GM19468 (cell line): Measurements from ENCODE around the gene ZNF365.
"Not testable (repeated sequence)": the region's sequence is repeated elsewhere in the genome, so short reads cannot be mapped to it uniquely, and the experiment has no call there.

Experiments
- ATAC-seq: cut with Tn5 transposase; IDR thresholded peaks from one replicate; pipeline ENCODE4 v1.9.1; 2021; ENCODE audit warnings: mild to moderate bottlenecking, moderate library complexity, moderate number of reproducible peaks; ENCODE audit not compliant: unreplicated experiment; ENCODE audit errors: extremely low read depth

Gene ZNF365, protein sequence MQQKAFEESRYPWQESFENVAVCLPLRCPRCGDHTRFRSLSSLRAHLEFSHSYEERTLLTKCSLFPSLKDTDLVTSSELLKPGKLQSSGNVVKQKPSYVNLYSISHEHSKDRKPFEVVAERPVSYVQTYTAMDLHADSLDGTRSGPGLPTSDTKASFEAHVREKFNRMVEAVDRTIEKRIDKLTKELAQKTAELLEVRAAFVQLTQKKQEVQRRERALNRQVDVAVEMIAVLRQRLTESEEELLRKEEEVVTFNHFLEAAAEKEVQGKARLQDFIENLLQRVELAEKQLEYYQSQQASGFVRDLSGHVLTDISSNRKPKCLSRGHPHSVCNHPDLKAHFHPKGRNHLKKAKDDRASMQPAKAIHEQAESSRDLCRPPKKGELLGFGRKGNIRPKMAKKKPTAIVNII

DNA sequence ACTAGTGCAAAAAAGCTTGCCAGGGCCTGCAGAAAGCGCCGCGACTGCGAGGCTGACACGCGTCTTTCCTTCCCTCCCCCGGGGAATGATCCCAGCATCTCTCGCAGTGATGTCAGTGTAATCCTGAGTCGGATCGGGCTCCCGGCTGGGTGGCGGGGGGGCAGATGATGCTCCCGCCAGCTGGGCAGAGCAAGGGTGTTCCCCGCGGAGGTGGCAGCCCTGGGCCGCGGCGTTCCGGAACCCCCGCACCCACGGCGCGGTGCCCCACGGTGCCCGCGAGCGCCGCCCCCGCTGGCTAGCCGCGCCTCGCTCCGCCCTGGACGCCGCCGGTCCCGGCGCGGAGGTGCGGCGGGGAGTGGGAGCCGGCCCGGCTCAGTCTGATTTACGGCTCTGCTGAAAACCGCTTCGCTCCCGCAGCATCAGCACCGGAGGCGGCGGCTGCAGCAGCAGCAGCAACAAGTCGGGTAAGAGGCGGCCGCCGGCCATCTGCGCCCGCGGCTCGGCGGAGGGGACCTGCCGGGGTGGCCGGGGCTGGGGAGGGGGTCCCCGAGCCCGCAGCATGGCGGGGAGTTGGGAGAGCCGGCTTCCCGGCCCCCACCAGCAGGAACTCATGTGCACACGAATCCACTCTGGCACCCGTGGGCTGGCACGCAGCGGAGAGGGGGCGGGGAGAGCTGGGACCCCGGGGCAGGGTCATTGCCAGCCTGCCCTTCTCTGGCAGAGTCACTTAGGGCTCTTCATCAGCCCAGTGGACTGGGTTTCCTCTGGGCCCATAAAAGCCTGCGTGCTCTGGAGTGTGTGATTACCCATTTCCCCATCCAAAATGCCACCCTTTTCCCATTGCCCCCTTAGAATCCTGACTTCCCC is at the start of gene ZNF365:
ZNF365 (plus strand) TSS at position 375 of the 867 bp plus-strand sequence. CDS start 1,825 bp downstream, outside the sequence.
- ATAC-seq: no peak

DNA sequence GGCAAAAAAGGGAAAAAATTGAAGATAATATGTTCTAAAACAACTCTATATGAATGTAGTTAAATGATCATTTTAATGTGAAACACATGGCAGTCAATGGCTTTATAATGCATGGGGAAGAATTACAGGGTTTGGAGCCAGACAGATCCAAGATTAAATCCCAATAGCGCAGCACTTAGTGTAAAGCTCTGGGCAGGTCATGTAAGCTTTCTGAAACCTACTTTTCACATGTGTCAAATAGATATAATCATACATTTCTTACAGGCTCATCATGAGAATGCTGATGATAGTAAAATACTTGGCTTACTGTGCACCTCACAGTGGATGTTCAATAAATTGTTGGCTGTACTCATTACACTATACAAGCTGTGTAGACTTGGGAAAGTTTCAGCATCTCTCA is 48.0 kb upstream of the ZNF365 start:
- ATAC-seq: no peak

DNA sequence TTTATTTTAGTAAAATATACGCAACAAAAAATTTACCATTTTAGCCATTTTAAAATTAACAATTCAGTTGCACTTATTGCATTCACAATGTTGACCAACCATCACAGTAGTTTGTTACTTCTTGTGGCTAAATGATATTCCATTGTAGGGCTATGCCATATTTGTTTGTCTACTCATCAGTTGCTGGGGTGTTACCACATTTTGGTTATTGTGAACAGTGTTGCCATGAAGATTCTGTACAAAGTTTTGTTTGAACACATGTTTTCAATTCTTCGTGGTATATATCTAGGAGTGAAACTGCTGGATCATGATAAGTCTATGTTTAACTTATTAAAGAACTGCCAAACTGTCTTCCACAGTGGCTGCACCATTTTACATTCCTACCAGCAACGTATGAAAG is 46.3 kb upstream of the ZNF365 start:
- ATAC-seq: no peak

DNA sequence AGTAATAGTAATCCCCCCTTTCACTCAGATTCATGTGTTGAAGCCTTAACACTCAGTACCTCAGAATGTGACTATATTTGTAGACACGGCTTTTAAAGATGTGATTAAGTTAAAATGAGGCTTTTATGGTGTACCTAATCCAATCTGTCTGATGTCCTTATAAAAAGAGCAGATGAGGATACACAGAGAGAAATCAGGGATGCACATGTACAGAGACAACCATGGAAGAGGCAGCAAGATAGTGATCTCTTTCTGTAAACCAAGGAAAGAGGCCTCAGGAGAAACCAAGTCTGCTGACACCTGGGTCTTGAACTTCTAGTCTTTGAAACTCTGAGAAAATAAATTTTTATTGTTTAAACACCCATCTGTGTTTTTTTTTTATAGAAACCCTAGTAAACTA is 44.0 kb upstream of the ZNF365 start:
- no peak for ATAC-seq

DNA sequence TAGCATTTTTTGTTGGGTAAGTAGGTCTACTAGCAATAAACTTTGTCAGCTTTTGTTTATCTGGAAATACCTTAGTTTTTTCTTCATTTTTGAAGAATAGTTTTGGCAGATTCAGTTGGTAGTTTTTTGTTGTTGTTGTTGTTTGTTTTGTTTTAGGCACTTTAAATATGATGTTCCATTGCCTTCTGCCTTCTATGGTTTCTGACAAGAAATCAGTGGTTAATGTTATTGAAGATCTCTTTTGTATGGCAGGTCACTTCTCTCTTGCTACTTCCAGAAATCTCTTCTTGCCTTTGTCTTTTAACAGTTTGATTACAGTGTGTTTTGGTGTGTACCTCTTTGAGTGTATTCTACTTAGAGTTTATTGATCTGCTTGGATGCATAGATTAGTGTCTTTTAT is 41.8 kb upstream of the ZNF365 start:
- ATAC-seq: no peak

DNA sequence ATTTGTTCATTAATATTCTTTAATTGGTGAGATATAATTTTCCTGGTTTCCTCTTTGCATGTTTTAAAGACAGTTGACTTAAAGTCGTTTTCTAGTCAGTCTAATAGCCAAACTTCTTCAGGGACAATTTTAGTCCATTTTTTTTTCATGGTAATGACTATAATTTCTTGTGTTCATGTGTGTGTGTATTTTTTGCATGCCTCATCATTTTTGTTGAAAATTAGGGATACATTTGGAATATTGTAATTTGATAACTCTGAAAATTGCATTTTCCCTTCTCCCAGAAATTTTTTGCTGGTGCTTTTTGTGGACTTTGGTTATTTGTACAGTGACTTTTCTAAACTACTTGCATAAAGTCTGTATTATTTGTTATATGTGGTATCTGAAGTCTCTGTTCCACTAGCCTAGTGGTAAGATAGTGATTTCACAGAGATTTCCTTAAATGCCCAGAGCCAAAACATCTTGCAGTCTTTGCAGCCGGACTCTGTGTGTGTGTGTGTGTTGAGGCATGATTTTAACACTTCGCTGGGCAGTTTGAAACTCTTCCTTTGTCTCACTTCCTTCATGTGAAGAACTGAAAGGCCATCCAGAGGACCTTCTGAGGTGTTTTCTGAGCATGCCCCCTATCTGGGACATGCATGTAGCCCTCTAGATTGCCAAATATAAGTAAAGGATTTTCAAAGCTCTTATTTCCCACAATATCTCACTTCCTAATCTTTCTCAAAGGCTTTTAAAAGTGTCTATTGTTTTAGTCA is 40.9 kb upstream of the ZNF365 start:
- no peak for ATAC-seq

DNA sequence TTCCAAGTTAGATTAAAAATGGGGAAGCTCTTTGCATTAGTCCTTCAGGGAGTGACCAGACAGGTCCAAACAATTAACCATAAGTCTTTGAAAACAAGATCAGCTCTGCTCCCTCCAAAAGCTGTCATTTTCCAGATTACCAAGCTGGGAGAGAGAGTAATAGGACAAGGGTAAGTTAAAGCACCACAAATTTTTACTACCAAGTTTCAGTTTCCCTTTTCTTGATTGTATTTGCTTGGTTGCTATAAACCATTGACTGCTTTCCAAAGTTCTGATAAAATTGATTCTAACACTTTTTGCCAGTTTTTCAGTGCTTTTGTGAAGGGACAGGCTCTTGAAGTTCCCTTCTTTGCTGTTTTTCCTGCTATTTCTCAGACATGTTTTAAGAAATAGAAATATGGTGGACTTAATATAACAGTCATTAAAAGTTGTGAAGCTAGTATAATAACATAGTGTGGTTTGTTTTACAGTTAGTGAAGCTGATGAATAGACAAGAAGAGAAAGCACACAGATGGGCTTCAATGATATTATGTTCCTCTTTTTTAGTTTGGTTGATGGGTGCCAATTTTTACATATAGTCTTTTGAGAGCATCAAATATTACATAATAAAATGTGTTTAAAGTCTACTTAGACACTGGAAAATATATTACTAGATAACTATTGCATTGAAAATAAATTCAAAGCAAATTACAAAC is 40.0 kb upstream of the ZNF365 start:
- no peak for ATAC-seq

DNA sequence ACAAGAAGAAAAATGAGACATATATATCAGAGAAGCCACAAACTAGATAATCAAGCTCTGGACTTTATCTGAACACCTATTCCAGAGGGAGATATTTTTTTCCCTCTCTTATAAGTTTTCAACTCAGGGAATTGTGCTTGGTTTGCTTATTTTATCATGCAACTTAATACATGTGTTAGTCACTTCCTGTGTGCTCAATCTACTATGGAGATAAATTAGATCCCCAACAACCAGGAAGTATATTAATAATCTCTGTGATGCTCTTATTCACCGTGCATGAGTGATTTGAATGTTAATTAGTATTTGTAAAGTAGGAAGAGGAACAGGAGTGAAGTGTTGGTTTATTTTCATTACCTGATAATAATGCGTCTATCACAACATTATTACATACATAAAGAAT is 38.8 kb upstream of the ZNF365 start:
- no peak for ATAC-seq

DNA sequence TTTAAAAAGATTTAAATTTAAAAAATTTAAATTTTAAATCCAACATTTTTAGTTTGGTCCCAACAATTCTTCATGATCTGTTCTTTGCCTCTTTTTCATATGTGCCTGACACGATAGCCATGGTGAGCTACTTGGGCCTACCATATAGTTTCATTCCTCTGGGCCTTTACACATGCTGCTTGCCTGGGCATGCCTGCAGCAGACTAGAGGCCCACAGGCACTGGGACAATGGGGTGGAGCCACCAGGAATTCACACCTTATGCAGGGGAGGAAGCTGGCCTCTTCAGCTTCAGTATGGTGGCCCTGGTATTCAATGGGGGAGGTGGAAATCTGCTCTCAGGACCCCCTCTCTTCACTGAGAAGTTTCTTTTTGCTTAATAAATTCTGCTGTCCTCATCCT is 37.8 kb upstream of the ZNF365 start:
- ATAC-seq: no peak

DNA sequence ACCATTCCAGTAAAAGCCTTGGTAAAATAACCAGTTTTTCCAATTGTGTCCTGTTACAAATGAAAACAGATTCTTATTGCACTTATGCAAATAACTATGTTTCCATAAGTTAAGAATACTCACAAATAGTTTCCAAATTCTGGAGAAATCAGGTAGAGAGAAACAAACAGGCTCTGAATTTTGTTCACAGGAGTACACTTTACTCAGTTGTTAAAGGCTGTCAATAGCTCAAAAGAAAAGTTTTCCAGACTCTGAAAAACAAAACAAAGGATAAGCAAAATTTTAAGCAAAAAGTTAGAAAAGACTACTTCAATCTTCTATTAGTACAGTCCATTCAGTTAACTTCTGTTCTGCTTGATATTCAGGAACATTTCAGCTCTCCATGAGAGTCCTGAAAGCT is 32.8 kb upstream of the ZNF365 start:
- ATAC-seq: no peak

DNA sequence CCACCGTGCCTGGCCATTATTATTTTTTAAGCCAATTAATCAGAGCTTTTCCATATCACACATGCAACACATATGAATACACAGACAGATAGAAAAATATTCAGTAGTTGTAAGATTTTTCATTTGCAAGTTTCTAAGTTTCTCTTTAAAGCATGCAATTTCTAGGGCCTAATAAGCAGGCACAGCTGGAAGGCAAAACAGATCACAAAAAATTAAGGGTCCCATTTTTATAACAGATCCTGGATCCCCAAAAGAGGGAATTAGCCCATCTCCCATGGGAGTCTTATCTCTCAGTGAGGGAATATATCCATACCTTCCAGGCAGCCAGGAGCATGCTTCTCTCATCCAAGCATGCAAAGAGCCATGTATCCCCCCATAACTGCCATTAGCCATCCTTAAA is 31.2 kb upstream of the ZNF365 start:
- no peak for ATAC-seq

DNA sequence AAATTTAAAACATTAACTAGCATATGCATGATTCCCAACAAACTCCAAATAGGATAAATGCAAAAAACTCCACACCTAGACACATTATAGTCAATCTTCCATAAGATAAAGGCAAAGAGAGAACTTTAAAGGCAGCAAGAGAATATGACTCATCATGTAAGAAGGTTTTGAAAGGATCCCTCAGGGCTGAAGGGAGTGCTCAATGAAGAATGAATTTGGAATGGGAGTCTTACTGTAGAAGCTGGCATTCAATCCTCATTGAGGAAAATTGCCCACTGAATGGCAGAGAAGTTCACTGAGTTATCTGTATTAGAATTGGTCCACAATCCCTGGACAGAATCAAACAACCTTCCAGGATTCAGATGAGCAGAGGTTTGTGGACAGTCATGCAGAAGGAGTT is 26.1 kb upstream of the ZNF365 start:
- no peak for ATAC-seq

DNA sequence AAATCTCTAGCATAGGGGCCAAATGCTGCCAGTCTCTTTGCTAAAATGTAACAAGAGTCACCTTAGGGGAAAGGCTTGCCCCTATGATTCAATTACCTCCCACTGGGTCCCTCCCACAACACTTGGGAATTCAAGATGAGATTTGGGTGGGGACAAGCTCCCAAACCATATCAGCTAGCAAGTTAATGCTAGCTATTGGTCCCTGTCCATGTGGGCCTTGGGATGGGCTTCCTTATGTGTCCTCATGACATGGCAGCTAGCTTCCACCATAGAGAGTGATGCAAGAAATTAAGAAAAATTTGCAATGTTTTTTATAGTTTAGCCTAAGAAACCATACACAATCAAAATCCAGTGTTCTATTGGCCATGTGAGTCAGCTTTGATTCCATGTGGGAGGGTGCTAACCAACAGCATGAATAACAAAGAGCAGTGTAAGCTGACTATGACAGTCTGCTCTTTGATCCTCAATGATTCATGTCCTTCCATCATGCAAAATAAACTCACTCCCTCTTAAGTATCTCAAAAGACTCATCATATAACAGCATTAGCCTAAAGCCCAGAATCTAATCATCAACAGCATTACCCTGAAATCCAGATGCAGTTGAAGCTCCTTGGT is 21.7 kb upstream of the ZNF365 start:
- ATAC-seq: no peak

DNA sequence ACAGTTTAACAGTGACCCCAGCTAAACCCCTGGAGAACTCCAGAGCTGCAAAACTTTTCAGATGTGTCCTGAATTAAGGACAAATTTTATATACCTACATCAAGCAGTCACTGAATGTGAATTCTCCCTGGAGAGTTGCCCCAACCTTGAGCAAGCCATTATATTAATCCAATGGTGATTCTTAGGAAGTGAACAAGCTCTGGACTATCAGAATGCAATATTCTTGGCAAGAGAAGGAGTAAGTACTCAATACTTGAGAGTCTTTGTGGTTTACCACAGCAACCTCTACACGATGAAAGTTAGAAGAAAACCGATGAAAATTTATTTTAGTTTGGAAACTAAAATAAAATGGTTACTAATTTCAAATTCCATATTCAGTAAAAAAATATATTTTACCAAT is 19.3 kb upstream of the ZNF365 start:
- ATAC-seq: no peak

DNA sequence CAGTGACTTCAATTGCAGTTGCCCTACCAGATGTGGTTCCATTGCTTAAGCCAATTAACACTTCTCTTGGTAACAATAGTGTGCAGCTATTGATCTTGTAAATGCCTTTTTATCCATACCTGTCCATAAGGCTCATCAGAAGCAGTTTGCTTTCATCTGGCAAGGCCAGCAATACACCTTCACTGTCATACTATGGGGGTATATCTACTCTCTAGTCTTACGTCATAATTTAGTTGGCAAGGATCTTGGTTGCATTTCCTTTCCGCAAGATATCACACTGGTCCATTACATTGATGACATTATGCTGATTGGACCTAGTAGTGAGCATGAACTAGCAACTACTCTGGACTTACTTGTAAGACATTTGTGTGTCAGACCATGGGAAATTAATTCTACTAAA is 17.7 kb upstream of the ZNF365 start:
- ATAC-seq: no peak

DNA sequence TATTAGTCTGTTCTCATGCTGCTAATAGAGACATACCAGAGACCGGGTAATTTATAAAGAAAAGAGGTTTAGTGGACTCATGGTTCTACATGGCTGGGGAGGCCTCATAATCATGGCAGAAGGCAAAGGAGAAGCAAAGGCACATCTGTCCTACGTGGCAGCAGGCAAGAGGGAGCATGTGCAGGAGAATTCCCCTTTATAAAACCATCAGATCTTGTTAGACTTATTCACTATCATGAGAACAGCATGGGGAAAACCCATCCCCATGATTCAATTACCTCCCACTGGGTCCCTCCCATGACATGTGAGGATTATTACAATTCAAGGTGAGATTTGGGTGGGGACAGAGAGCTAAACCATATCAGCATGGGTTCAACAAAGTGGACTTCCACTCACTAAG is 16.0 kb upstream of the ZNF365 start:
- not testable (repeated sequence) for ATAC-seq

DNA sequence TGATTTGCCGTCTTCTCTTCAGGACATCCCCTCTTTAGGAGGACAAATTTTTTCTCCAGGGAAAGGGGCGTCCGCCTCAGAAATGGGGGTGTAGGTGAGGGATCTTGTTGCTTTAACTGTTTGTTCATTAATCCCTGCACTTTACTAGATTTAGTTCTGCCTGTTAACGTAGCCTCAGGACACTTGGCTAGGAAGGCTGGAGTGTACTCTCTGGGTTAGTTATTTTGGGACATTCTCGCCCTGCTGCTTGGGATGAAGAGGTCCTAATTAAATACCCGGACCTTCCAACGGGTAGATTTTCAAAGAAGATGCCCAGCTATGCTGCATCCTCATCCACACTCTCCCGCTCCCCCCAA is 552 bp upstream of the ZNF365 start:
- ATAC-seq: no peak

DNA sequence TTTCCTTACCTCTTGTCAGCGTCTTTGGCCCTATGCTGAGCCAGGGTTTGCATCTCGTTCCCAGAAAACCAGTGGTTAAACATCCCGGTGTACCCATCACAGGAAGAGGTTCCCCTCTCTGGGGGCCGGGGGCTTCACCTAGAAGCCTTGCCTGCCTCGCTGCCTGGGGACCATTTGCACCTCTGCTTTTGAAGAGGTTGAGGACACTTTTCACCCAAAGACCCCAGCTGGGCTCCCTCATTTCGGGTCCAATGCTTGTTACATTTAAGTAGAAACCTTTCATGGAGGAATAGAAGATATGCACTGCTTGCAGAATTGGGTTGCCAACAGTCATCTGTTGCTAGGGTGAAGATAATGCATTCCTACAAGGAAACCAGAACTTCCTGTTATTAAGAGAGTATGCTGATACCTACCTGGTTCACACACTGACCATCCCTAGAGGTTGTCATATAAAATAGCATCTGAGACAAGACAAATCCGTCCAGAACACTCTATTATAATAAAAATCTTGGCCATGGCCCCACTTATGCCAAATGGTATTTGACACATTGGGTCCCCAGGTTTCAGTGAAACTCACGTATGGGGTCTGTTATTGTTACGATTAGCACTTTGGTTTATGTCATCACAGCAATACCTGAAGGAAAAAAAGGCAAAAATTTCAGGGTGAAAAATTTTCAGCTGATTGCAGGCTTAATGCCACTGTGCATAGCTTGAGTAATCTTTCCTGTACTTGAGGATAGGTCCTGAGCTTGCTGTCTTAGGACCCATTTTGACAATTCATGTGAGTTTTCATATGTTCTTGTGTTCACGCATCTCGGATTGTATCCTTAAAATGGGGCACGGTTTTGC is 917 bp downstream of the ZNF365 start:
- no peak for ATAC-seq
